ENCODE results near the gene AGMO.

DNA sequence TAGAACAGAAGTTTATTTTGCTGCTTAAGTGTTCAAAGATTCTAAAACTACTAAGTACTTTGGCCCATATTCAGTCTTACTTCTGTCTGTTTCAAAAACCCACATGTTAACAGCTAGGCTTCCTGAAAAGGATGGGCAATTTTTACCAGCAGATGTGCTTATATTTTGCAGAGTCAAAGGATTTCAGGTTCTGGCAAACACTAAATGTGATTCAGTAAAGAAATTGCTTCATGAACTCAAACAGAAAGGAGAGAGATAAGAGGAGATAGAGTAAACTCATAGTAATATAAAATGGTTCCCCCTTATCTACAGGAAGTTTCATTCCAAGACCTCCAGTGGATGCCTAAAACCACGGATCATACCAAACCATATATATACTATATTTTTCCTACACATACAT is 248.5 kb downstream of the AGMO start:
- TF ChIP-seq EZH2phosphoT487 (IDR thresholded peaks at IDR 0.05; ENCODE audit: low read length) = no peak
- TF ChIP-seq, protein P1, sequence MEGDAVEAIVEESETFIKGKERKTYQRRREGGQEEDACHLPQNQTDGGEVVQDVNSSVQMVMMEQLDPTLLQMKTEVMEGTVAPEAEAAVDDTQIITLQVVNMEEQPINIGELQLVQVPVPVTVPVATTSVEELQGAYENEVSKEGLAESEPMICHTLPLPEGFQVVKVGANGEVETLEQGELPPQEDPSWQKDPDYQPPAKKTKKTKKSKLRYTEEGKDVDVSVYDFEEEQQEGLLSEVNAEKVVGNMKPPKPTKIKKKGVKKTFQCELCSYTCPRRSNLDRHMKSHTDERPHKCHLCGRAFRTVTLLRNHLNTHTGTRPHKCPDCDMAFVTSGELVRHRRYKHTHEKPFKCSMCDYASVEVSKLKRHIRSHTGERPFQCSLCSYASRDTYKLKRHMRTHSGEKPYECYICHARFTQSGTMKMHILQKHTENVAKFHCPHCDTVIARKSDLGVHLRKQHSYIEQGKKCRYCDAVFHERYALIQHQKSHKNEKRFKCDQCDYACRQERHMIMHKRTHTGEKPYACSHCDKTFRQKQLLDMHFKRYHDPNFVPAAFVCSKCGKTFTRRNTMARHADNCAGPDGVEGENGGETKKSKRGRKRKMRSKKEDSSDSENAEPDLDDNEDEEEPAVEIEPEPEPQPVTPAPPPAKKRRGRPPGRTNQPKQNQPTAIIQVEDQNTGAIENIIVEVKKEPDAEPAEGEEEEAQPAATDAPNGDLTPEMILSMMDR (IDR thresholded peaks at IDR 0.05; ENCODE audit: low read length) = no peak
